GM12878 (cell line): ENCODE data around the gene SPAG7. TPM values are rescaled to one million over a fixed set of nuclear protein-coding genes. Genes with fewer than 3 reads are reported as not detected.

Source experiments
- ATAC-seq: fragments of 200-7000 bp; cut with Tn5 transposase; 3 replicates; pipeline ENCODE4 v1.9.1; 2020; ENCODE audit warnings: mild to moderate bottlenecking, moderate library complexity
- BruUV-seq: library from RNA; stranded (reverse); fragments of 400-500 nt; replicated peaks from 2 replicates; lab custom pipeline; 2021; lab: Mats Ljungman, UMichigan
- CTCF ChIA-PET: fragments of 300-600 bp; sonication (Branson Sonifier 250); formaldehyde crosslinking; extraction: SDS; loops from one replicate; lab custom pipeline; 2021; ENCODE audit warnings: inconsistent platforms; lab: Yijun Ruan, JAX
- POLR2A ChIA-PET: fragments of 350-600 bp; formaldehyde crosslinking; extraction: SDS; loops from one replicate; lab custom pipeline; 2021; ENCODE audit warnings: inconsistent platforms; lab: Charles Lee
- RAD21 ChIA-PET: fragments of 300-600 bp; sonication (Branson Sonifier 250); formaldehyde crosslinking; loops from one replicate; lab custom pipeline; 2023; ENCODE audit warnings: antibody characterized with exemption; ENCODE audit not compliant: unreplicated experiment; lab: Charles Lee
- SMC1A ChIA-PET: fragments of 300-600 bp; sonication (Branson Sonifier 250); formaldehyde crosslinking; loops from one replicate; lab custom pipeline; 2023; ENCODE audit not compliant: unreplicated experiment, uncharacterized antibody; lab: Charles Lee
- DNase-seq: peaks from one replicate; pipeline ENCODE4 v3.0.0-alpha.2; 2011; ENCODE audit warnings: low read depth, low spot score
- FAIRE-seq: peaks from 3 replicates; lab custom pipeline; 2011; peaks lifted over from hg19 to GRCh38; lab: Jason Lieb, UNC
- H2AFZ ChIP-seq: 2 replicates; pipeline ENCODE4 v1.6.0; 2011; ENCODE audit warnings: low read depth, low read length, control low read depth; ENCODE audit not compliant: control insufficient read depth
- H3K27ac ChIP-seq: 2 replicates; pipeline ENCODE4 v1.5.1; 2011; ENCODE audit warnings: control low read depth; ENCODE audit not compliant: control insufficient read depth, insufficient read depth
- H3K27me3 ChIP-seq, 2 experiments: replicated peaks in 1 of 2; 2 replicates each; pipeline versions ENCODE4 v1.6.0 to v1.6.1; 2011; ENCODE audit warnings: low read length in 1 of 2; ENCODE audit not compliant: control insufficient read depth in 2 of 2, insufficient read depth in 2 of 2
- H3K36me3 ChIP-seq, 2 experiments: 2 replicates each; pipeline ENCODE4 v1.5.1; 2011; ENCODE audit warnings: low read length in 1 of 2; ENCODE audit not compliant: control insufficient read depth in 2 of 2, insufficient read depth in 2 of 2
- H3K4me1 ChIP-seq: 2 replicates; pipeline ENCODE4 v1.6.1; 2011; ENCODE audit warnings: mild to moderate bottlenecking, low read length, moderate library complexity, mixed read lengths; ENCODE audit not compliant: control insufficient read depth, insufficient read depth
- H3K4me2 ChIP-seq: 2 replicates; pipeline ENCODE4 v1.6.0; 2011; ENCODE audit warnings: control low read depth; ENCODE audit not compliant: control insufficient read depth, insufficient read depth
- H3K4me3 ChIP-seq: fragments of 200-600 bp; sonication (generic); 2 replicates; pipeline ENCODE4 v1.5.1; 2016
- H3K79me2 ChIP-seq: 2 replicates; pipeline ENCODE4 v1.6.0; 2011; ENCODE audit warnings: low read length; ENCODE audit not compliant: control insufficient read depth, insufficient read depth
- H3K9ac ChIP-seq: 2 replicates; pipeline ENCODE4 v1.8.0; 2011; ENCODE audit warnings: low read length, control low read depth, mixed read lengths; ENCODE audit not compliant: control insufficient read depth, insufficient read depth
- H3K9me3 ChIP-seq: replicated peaks from 3 replicates; pipeline ENCODE4 v1.5.1; 2011; ENCODE audit warnings: mild to moderate bottlenecking, low read length; ENCODE audit not compliant: control insufficient read depth, insufficient read depth
- H4K20me1 ChIP-seq: 2 replicates; pipeline ENCODE4 v1.6.0; 2011; ENCODE audit not compliant: control insufficient read depth, insufficient read depth
- CREM ChIP-seq: IDR thresholded peaks from 2 replicates; pipeline ENCODE4 v1.6.1; 2014; ENCODE audit warnings: antibody characterized with exemption, low read depth
- IKZF2 ChIP-seq, 2 experiments: fragments of 450-650 bp; IDR thresholded peaks; 2 replicates each; pipeline ENCODE4 v1.6.1; 2017; ENCODE audit warnings: mild to moderate bottlenecking in 2 of 2, moderate library complexity in 2 of 2
- NR2C2 ChIP-seq: IDR thresholded peaks from 2 replicates; pipeline ENCODE4 v1.6.1; 2011; ENCODE audit warnings: borderline replicate concordance, low read depth; ENCODE audit not compliant: control insufficient read depth, insufficient read length
- ZSCAN29 ChIP-seq: fragments of 450-650 bp; IDR thresholded peaks from 2 replicates; pipeline ENCODE4 v1.6.1; 2017; ENCODE audit warnings: mild to moderate bottlenecking, moderate library complexity
- WGBS: methylation state at CpG from one replicate; pipeline ENCODE4 v1.1.6; 2016; ENCODE audit warnings: low lambda C conversion rate; ENCODE audit not compliant: insufficient replicate concordance, insufficient coverage; ENCODE audit errors: missing lambda C conversion rate; 5-methylcytosine and 5-hydroxymethylcytosine counted together
- in situ Hi-C: fragments of 300-500 bp; cut with MboI; formaldehyde crosslinking; loops from 9 replicates; pipeline ENCODE4 v1.14.3; 2018; ENCODE audit warnings: mixed read lengths
- intact Hi-C: fragments of 100-400 bp; cut with micrococcal nuclease; formaldehyde crosslinking; loops from one replicate; pipeline ENCODE4 v1.14.2; 2022; ENCODE audit not compliant: unreplicated experiment
- polyA plus RNA-seq, 11 experiments: library from polyadenylated mRNA; depleted of rRNA in 4 of 11; unstranded in 6 of 11; stranded (reverse) in 5 of 11; fragments of >200 nt; fragmentation: Nextera tagmentation in 4 of 11; fragmentation: Illumina TruSeq in 1 of 11; extraction: Ambion mirVana in 4 of 11; extraction: Trizol in 1 of 11; gene quantifications; 1 replicate in 1 of 11; 2 replicates in 10 of 11; pipeline versions ENCODE4 v1.2.1 to v1.2.3, GENCODE V29; 2011 to 2016; ENCODE audit warnings: inconsistent platforms in 2 of 11, missing spikeins in 2 of 11, low read depth in 1 of 11
- total RNA-seq, 4 experiments: library from RNA; depleted of rRNA in 3 of 4; stranded (reverse); fragments of >200 nt in 3 of 4; fragmentation: Illumina TruSeq in 1 of 4; extraction: Trizol in 1 of 4; gene quantifications; 2 replicates each; pipeline versions ENCODE4 v1.2.1 to v1.2.3, GENCODE V29; 2013 to 2021
- TF ChIP-seq, protein P1 (sequence below): fragments of 450-650 bp; IDR thresholded peaks from 2 replicates; pipeline ENCODE4 v1.6.1; 2018; ENCODE audit warnings: borderline replicate concordance, mild to moderate bottlenecking; ENCODE audit not compliant: partially characterized antibody

Gene SPAG7
- total and polyA plus RNA-seq, 10 of the 15 experiments (the other 5 are each of a cell fraction or from before 2014, with no cell fraction given), result 7.9 to 146 (median 88.7) TPM

GRCh38 chr17:4970273-4970672, 2.7 kb upstream of the SPAG7 start:
- no TSS peak for BruUV-seq
- Histone ChIP-seq H3K36me3 (peaks cover 15 to 18% of the 10 kb centered on the region in 2 experiments; a peak in 3 of 4 replicates), H3K9ac (no peak overlapping the region), H3K79me2 (peaks cover 27% of the 10 kb centered on the region), H3K4me2 (no peak overlapping the region), H3K4me1 (peaks cover 14% of the 10 kb centered on the region), H2AFZ (no peak overlapping the region), H4K20me1 (no peaks in the 10 kb centered on the region), H3K27me3 (no peaks in the 10 kb centered on the region), H3K9me3 (no peaks in the 10 kb centered on the region), H3K27ac (no peak overlapping the region), H3K4me3 (no peak overlapping the region)
- intact Hi-C loops, result no loop called here
- no peak for ATAC-seq
- ChIA-PET SMC1A (interaction anchor here (1.5 to 2.7 kb wide), 3 partner anchors 30 to 61 kb away, joined by 3 to 9 read pairs (median 5); partner anchors contain the start of genes RNF167 and SLC25A11), RAD21 (interaction anchor here (1.2 to 1.3 kb wide), 2 partner anchors 16 to 90 kb away, joined by 3 read pairs; no protein-coding TSS in a partner anchor), CTCF (interaction anchor here (0.5 to 1.9 kb wide), 7 partner anchors 10 to 112 kb away, joined by 3 to 10 read pairs (median 4); partner anchors contain the start of genes CAMTA2, RNF167 and SLC25A11), POLR2A (interaction anchor here (0.6 to 1.0 kb wide), 2 partner anchors 20 to 1787 kb away, joined by 4 read pairs; no protein-coding TSS in a partner anchor)
- in situ Hi-C loops, result no loop called here
- DNase-seq, result no peak
- TF ChIP-seq ZSCAN29, result no peak
- no peak for FAIRE-seq
- WGBS, result 98% methylated on average over 8 of the region's 8 CpGs

- POLR2A ChIA-PET, result interaction anchor here (1.0 to 8.5 kb wide), 2 partner anchors 17 to 23 kb away, joined by 3 to 272 read pairs; partner anchors contain the start of genes CAMTA2, ENO3, PFN1 and RNF167
- SMC1A ChIA-PET, result interaction anchor here (1.8 to 2.7 kb wide), 2 partner anchors 11 to 61 kb away, joined by 4 to 9 read pairs; no protein-coding TSS in a partner anchor
- no peak for FAIRE-seq
- Histone ChIP-seq H2AFZ (no peak overlapping the region), H3K79me2 (peaks cover 29% of the 10 kb centered on the region), H3K27me3 (no peaks in the 10 kb centered on the region), H3K4me3 (no peak overlapping the region), H4K20me1 (no peaks in the 10 kb centered on the region), H3K9ac (no peak overlapping the region), H3K9me3 (no peaks in the 10 kb centered on the region), H3K27ac (no peak overlapping the region), H3K4me1 (peaks cover 14% of the 10 kb centered on the region), H3K36me3 (peaks cover 13 to 18% of the 10 kb centered on the region in 2 experiments; a peak in 3 of 4 replicates), H3K4me2 (peak overlapping the region; percentile 99; the same call in 1 of the 2 replicates)
- CTCF ChIA-PET, result interaction anchor here (0.7 to 3.6 kb wide), 7 partner anchors 11 to 93 kb away, joined by 3 to 18 read pairs (median 4); partner anchors contain the start of genes CAMTA2, RNF167 and SLC25A11
- RAD21 ChIA-PET, result interaction anchor here (1.2 to 1.3 kb wide), 2 partner anchors 17 to 62 kb away, joined by 3 read pairs; no protein-coding TSS in a partner anchor
- no peak for DNase-seq
- TF ChIP-seq, protein P1, sequence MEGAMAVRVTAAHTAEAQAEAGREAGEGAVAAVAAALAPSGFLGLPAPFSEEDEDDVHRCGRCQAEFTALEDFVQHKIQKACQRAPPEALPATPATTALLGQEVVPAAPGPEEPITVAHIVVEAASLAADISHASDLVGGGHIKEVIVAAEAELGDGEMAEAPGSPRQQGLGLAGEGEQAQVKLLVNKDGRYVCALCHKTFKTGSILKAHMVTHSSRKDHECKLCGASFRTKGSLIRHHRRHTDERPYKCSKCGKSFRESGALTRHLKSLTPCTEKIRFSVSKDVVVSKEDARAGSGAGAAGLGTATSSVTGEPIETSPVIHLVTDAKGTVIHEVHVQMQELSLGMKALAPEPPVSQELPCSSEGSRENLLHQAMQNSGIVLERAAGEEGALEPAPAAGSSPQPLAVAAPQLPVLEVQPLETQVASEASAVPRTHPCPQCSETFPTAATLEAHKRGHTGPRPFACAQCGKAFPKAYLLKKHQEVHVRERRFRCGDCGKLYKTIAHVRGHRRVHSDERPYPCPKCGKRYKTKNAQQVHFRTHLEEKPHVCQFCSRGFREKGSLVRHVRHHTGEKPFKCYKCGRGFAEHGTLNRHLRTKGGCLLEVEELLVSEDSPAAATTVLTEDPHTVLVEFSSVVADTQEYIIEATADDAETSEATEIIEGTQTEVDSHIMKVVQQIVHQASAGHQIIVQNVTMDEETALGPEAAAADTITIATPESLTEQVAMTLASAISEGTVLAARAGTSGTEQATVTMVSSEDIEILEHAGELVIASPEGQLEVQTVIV, result no peak
- TF ChIP-seq IKZF2 (IDR thresholded peaks at IDR 0.05) (no peak), CREM (no peak), NR2C2 (no peak)
- no peak for ATAC-seq
- 89% methylated on average over 16 of the region's 16 CpGs for WGBS
- in situ Hi-C loops, result no loop called here
- intact Hi-C loops, result loop anchor here (5.0 kb wide), 1 partner anchor 93 kb away; no protein-coding TSS in a partner anchor
- BruUV-seq, result no TSS peak
Observed at GRCh38 chr17:4969551-4970173, 2.0 kb upstream of the SPAG7 start.
